SK-N-SH (cell line): ENCODE measurements around the gene TBRG4. TPM values are rescaled to one million over a fixed set of nuclear protein-coding genes. Genes with fewer than 3 reads are reported as not detected.

ENCODE experiments used
- CTCF ChIA-PET: fragments of 300-600, 350-600 bp; formaldehyde crosslinking; extraction: SDS; loops from one replicate; lab custom pipeline; 2021; lab: Yijun Ruan, JAX
- POLR2A ChIA-PET: fragments of 350-600 bp; sonication (Branson Sonifier 250); formaldehyde crosslinking; extraction: SDS; loops from one replicate; lab custom pipeline; 2020; ENCODE audit warnings: antibody characterized with exemption, inconsistent platforms; lab: Yijun Ruan, JAX
- DNase-seq: peaks from one replicate; pipeline ENCODE4 v3.0.0; 2012
- H2AFZ ChIP-seq: fragments of 200-600 bp; sonication (generic); 2 replicates; pipeline ENCODE4 v1.8.1; 2016; ENCODE audit warnings: antibody characterized with exemption, mild to moderate bottlenecking, low read depth
- H3F3A ChIP-seq: fragments of 200-600 bp; sonication (generic); replicated peaks from 2 replicates; pipeline ENCODE3; 2016; ENCODE audit warnings: antibody characterized with exemption, mild to moderate bottlenecking; ENCODE audit not compliant: insufficient read depth
- H3K27ac ChIP-seq, 2 experiments: fragments of 200-500 bp in 1 of 2; fragments of 200-600 bp in 1 of 2; sonication (Bioruptor generic) in 1 of 2; sonication (generic), shearing (Covaris generic) in 1 of 2; 2 replicates each; pipeline versions ENCODE4 v1.5.1 to v1.6.1; 2014 to 2016; ENCODE audit warnings: low read depth in 2 of 2, inconsistent platforms in 1 of 2, low read length in 1 of 2, mild to moderate bottlenecking in 1 of 2, mixed read lengths in 1 of 2
- H3K27me3 ChIP-seq: fragments of 200-600 bp; sonication (generic), shearing (Covaris generic); 2 replicates; pipeline ENCODE4 v1.6.1; 2016; ENCODE audit warnings: mixed run types; ENCODE audit not compliant: insufficient read depth
- H3K36me3 ChIP-seq, 2 experiments: fragments of 200-500 bp in 1 of 2; fragments of 200-600 bp in 1 of 2; sonication (Bioruptor generic) in 1 of 2; sonication (generic) in 1 of 2; replicated peaks in 1 of 2; 2 replicates each; pipeline versions ENCODE3 to v1.5.1; 2014 to 2016; ENCODE audit warnings: low read length in 1 of 2, mild to moderate bottlenecking in 1 of 2; ENCODE audit not compliant: insufficient read depth in 2 of 2, control insufficient read depth in 1 of 2
- H3K4me1 ChIP-seq, 2 experiments: fragments of 200-500 bp in 1 of 2; fragments of 200-600 bp in 1 of 2; sonication (Bioruptor generic) in 1 of 2; sonication (generic), shearing (Covaris generic) in 1 of 2; 2 replicates each; pipeline versions ENCODE4 v1.5.1 to v1.6.1; 2014 to 2016; ENCODE audit warnings: low read depth in 1 of 2, low read length in 1 of 2, mixed run types in 1 of 2; ENCODE audit not compliant: insufficient read depth in 2 of 2, control insufficient read depth in 1 of 2
- H3K4me2 ChIP-seq: fragments of 200-600 bp; sonication (generic), shearing (Covaris generic); 2 replicates; pipeline ENCODE4 v1.6.1; 2017; ENCODE audit warnings: mixed run types
- H3K4me3 ChIP-seq, 2 experiments: fragments of 200-500 bp in 1 of 2; fragments of 200-600 bp in 1 of 2; sonication (Bioruptor generic) in 1 of 2; sonication (generic), shearing (Covaris generic) in 1 of 2; 2 replicates each; pipeline versions ENCODE4 v1.5.1 to v1.8.1; 2014 to 2016; ENCODE audit warnings: low read depth in 2 of 2, inconsistent platforms in 1 of 2, low read length in 1 of 2, mild to moderate bottlenecking in 1 of 2, mixed read lengths in 1 of 2, moderate library complexity in 1 of 2
- H3K79me2 ChIP-seq: fragments of 200-600 bp; sonication (generic); 2 replicates; pipeline ENCODE4 v1.8.1; 2017; ENCODE audit warnings: mild to moderate bottlenecking; ENCODE audit not compliant: insufficient read depth
- H3K9ac ChIP-seq: fragments of 200-600 bp; sonication (generic); 2 replicates; pipeline ENCODE4 v1.6.1; 2017; ENCODE audit warnings: mixed run types
- H3K9me2 ChIP-seq: fragments of 200-600 bp; sonication (generic); 2 replicates; pipeline ENCODE4 v1.6.1; 2017; ENCODE audit warnings: mixed run types
- H3K9me3 ChIP-seq: fragments of 200-600 bp; sonication (generic); 2 replicates; pipeline ENCODE4 v1.6.1; 2017; ENCODE audit warnings: mixed run types, mild to moderate bottlenecking, moderate library complexity
- H4K20me1 ChIP-seq: fragments of 200-600 bp; sonication (generic); 2 replicates; pipeline ENCODE4 v1.6.1; 2017; ENCODE audit warnings: mild to moderate bottlenecking, mixed run types; ENCODE audit not compliant: insufficient read depth
- EP300 ChIP-seq, 2 experiments: IDR thresholded peaks; 2 replicates each; pipeline versions ENCODE4 v1.4.0 to v1.6.1; 2012; ENCODE audit warnings: borderline replicate concordance in 1 of 2, low read depth in 1 of 2, low read length in 1 of 2
- FOXM1 ChIP-seq: IDR thresholded peaks from 2 replicates; pipeline ENCODE4 v1.4.0; 2012; ENCODE audit warnings: low read depth, mild to moderate bottlenecking
- GABPA ChIP-seq: IDR thresholded peaks from 2 replicates; pipeline ENCODE4 v1.4.0; 2012; ENCODE audit warnings: low read depth, mild to moderate bottlenecking
- GATA2 ChIP-seq: sonication (generic); formaldehyde crosslinking; IDR thresholded peaks from 2 replicates; pipeline ENCODE4 v1.5.0; 2020; ENCODE audit warnings: mild to moderate bottlenecking, missing genetic modification reagents
- MAX ChIP-seq: IDR thresholded peaks from 2 replicates; pipeline ENCODE4 v1.4.0; 2012; ENCODE audit warnings: low read depth
- MEF2A ChIP-seq: IDR thresholded peaks from 2 replicates; pipeline ENCODE4 v1.4.0; 2012; ENCODE audit warnings: low read depth, borderline replicate concordance
- PBX3 ChIP-seq: IDR thresholded peaks from 2 replicates; pipeline ENCODE4; 2012
- REST ChIP-seq: IDR thresholded peaks from 2 replicates; pipeline ENCODE4 v1.6.1; 2012; ENCODE audit warnings: mild to moderate bottlenecking, low read depth, low read length, moderate library complexity
- RFX5 ChIP-seq: IDR thresholded peaks from 2 replicates; pipeline ENCODE4 v1.6.1; 2012; ENCODE audit warnings: mild to moderate bottlenecking, improper control_type of control experiment, low read length
- RXRA ChIP-seq: IDR thresholded peaks from 2 replicates; pipeline ENCODE4 v1.4.0; 2012; ENCODE audit warnings: low read depth, mild to moderate bottlenecking, borderline replicate concordance
- SIN3A ChIP-seq: IDR thresholded peaks from 2 replicates; pipeline ENCODE4 v1.6.1; 2012; ENCODE audit warnings: low read depth, mild to moderate bottlenecking, low read length, moderate library complexity, borderline replicate concordance
- TAF1 ChIP-seq: IDR thresholded peaks from 2 replicates; pipeline ENCODE4 v1.6.1; 2012; ENCODE audit warnings: low read depth, mild to moderate bottlenecking, low read length, moderate library complexity, borderline replicate concordance
- TCF12 ChIP-seq: IDR thresholded peaks from 2 replicates; pipeline ENCODE4 v1.4.0; 2012
- USF1 ChIP-seq: IDR thresholded peaks from 2 replicates; pipeline ENCODE4 v1.4.0; 2012; ENCODE audit warnings: low read depth, borderline replicate concordance
- ZBTB33 ChIP-seq: IDR thresholded peaks from 2 replicates; pipeline ENCODE4 v1.4.0; 2012; ENCODE audit warnings: low read depth, borderline replicate concordance
- WGBS: methylation state at CpG from one replicate; pipeline ENCODE4 v1.1.6; 2017; ENCODE audit warnings: low lambda C conversion rate; 5-methylcytosine and 5-hydroxymethylcytosine counted together
- polyA plus RNA-seq, 3 experiments: library from polyadenylated mRNA; depleted of rRNA; stranded (reverse); fragments of >200 nt; gene quantifications; 2 replicates each; pipeline ENCODE4 v1.2.3, GENCODE V29; 2012

Gene TBRG4
- polyA plus RNA-seq, 1 of the 3 experiments (the other 2 are of a cell fraction), result 76.2 TPM

- Histone ChIP-seq H3K4me3 (no peak overlapping the region), H3K79me2 (peaks cover 15% of the 10 kb centered on the region), H3K9me2 (no peaks in the 10 kb centered on the region), H3K27me3 (no peaks in the 10 kb centered on the region), H3K4me1 (no peaks in the 10 kb centered on the region), H3K36me3 (peaks cover 41 to 69% of the 10 kb centered on the region in 2 experiments), H3K9ac (no peak overlapping the region), H3K27ac (no peak overlapping the region), H4K20me1 (peaks cover 30% of the 10 kb centered on the region), H2AFZ (no peak overlapping the region), H3K4me2 (no peak overlapping the region), H3F3A (peaks cover 16% of the 10 kb centered on the region), H3K9me3 (no peaks in the 10 kb centered on the region)
- TF ChIP-seq FOXM1 (no peak), RFX5 (no peak), MAX (no peak), REST (no peak), PBX3 (no peak), RXRA (no peak), TAF1 (no peak), GABPA (no peak), SIN3A (no peak), ZBTB33 (no peak), MEF2A (no peak), GATA2 (CRISPR knock-in tag) (no peak), USF1 (no peak), TCF12 (no peak), EP300 (IDR thresholded peaks at IDR 0.05; ENCODE audit: borderline replicate concordance in 1 of 2, low read depth in 1 of 2, low read length in 1 of 2) (no peak)
- CTCF ChIA-PET, result interaction anchor here (0.7 kb wide), 1 partner anchor 10 kb away, joined by 3 read pairs; no protein-coding TSS in a partner anchor
- 95% methylated on average over 13 of the region's 13 CpGs for WGBS
- POLR2A ChIA-PET, result interaction anchor here (1.4 to 2.3 kb wide), 2 partner anchors 10 to 14 kb away, joined by 3 to 9 read pairs; partner anchors contain the start of gene TBRG4
- DNase-seq, result no peak
Observed at GRCh38 chr7:45100761-45101480, 10.6 kb downstream of the TBRG4 start.
